Peyer's patch (tissue), 4 donors: ENCODE measurements around the gene NOS3. TPM values are rescaled to one million over a fixed set of nuclear protein-coding genes. Genes with fewer than 3 reads are reported as not detected.

Experiments used
- DNase-seq, 3 donors: peaks; one replicate each; pipeline ENCODE4 v3.0.0-alpha.2; 2017 to 2019
- H3K27ac ChIP-seq, 4 donors: fragments of 200-600 bp; sonication (generic); one replicate each; pipeline ENCODE4 v1.5.1; 2016 to 2019
- H3K27me3 ChIP-seq, 2 donors: fragments of 200-600 bp; sonication (generic); one replicate each; pipeline ENCODE4 v1.5.1; 2019
- H3K36me3 ChIP-seq, 3 donors: fragments of 200-600 bp; sonication (generic); one replicate each; pipeline ENCODE4 v1.5.1; 2016 to 2019
- H3K4me1 ChIP-seq, 4 donors: fragments of 200-600 bp; sonication (generic); one replicate each; pipeline ENCODE4 v1.5.1; 2016 to 2019
- H3K4me3 ChIP-seq, 4 donors: fragments of 200-600 bp; sonication (generic); 1 replicate in 3 of 4; 2 replicates in 1 of 4; pipeline ENCODE4 v1.5.1; 2016 to 2019; ENCODE audit warnings: mild to moderate bottlenecking in 1 of 4
- H3K9me3 ChIP-seq, 4 donors: fragments of 200-600 bp; sonication (generic); one replicate each; pipeline ENCODE4 v1.5.1; 2016 to 2019; ENCODE audit warnings: mild to moderate bottlenecking in 1 of 4
- POLR2A ChIP-seq, 2 donors: fragments of 450-650 bp; IDR thresholded peaks; one replicate each; pipeline ENCODE4 v1.5.1; 2017; ENCODE audit warnings: antibody characterized with exemption in 2 of 2, mild to moderate bottlenecking in 2 of 2, moderate library complexity in 2 of 2
- total RNA-seq, 4 donors: library from RNA; depleted of rRNA; stranded (reverse); fragments of >200 nt; gene quantifications; one replicate each; pipeline ENCODE4 v1.1.0, GENCODE V29; 2016
- TF ChIP-seq, protein P1 (sequence below), 6 experiments: fragments of 450-650 bp in 4 of 6; fragments of 200-600 bp in 2 of 6; sonication (generic) in 1 of 6; IDR thresholded peaks; one replicate each; pipeline ENCODE4 v1.5.1; 2017 to 2019; ENCODE audit warnings: antibody characterized with exemption in 6 of 6, mild to moderate bottlenecking in 3 of 6, moderate library complexity in 1 of 6

The NOS3 gene
- total RNA-seq, 4 donors from 2014 or later: 1.2 to 18.2 (median 5.4) TPM

DNA sequence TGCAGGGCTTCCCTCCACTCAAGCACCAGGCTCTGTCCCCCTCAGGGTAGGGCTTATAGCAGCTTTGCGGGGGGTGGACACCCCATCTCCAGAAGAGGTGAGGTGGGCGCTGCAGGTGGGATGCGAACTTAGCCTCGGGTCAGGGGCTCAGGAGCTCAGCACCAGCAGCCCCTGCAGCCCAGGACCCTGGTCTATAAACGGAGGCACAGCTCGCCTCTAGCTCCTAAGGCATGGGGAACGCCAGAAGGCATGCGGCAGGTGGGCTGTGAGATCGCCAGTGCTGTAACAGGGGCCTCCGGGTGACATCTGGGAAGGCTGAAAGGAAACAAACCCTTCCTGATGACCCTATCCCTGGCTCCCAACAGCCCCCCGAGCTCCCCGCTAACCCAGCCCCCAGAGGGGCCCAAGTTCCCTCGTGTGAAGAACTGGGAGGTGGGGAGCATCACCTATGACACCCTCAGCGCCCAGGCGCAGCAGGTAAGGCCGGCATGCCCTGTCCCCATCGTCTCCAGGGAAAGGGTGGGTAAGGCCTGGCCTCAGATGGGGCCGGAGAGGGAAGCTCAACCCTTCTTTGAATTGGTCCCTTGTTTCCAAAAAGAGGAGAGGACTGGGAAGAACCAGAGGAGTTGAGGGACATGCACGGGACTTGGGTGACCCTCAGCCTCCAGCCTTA, 4.2 kb downstream of the NOS3 start:
- TF ChIP-seq, protein P1, sequence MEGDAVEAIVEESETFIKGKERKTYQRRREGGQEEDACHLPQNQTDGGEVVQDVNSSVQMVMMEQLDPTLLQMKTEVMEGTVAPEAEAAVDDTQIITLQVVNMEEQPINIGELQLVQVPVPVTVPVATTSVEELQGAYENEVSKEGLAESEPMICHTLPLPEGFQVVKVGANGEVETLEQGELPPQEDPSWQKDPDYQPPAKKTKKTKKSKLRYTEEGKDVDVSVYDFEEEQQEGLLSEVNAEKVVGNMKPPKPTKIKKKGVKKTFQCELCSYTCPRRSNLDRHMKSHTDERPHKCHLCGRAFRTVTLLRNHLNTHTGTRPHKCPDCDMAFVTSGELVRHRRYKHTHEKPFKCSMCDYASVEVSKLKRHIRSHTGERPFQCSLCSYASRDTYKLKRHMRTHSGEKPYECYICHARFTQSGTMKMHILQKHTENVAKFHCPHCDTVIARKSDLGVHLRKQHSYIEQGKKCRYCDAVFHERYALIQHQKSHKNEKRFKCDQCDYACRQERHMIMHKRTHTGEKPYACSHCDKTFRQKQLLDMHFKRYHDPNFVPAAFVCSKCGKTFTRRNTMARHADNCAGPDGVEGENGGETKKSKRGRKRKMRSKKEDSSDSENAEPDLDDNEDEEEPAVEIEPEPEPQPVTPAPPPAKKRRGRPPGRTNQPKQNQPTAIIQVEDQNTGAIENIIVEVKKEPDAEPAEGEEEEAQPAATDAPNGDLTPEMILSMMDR (IDR thresholded peaks at IDR 0.05): no peak
- Histone ChIP-seq H3K9me3 (peaks cover 0 to 8% (median 2%) of the 10 kb centered on the region in 4 donors), H3K27me3 (no peaks in the 10 kb centered on the region), H3K4me1 (no peaks in the 10 kb centered on the region), H3K4me3 (peak overlapping the region in 2 of 4 donors; percentile 26 to 29), H3K27ac (no peak overlapping the region), H3K36me3 (no peaks in the 10 kb centered on the region)
- DNase-seq: no peak

DNA sequence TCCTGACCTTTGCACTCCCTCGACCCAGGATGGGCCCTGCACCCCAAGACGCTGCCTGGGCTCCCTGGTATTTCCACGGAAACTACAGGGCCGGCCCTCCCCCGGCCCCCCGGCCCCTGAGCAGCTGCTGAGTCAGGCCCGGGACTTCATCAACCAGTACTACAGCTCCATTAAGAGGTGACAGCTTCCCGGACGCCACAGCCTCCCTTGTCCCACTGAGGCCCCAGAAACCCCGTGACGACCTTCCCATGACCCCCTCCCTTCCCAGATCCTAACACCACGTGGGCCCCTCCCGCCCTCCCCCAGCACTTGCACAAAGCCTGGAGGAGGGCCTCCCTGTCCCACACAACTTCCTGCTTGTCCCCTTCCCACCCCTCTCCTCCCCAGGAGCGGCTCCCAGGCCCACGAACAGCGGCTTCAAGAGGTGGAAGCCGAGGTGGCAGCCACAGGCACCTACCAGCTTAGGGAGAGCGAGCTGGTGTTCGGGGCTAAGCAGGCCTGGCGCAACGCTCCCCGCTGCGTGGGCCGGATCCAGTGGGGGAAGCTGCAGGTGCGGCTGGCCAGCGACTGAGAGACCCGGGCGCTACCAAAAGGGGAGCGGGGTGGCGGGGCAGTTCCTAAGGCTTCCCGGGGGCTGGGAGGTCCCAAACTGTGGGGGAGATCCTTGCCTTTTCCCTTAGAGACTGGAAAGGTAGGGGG, 5.7 kb downstream of the NOS3 start:
- TF ChIP-seq, protein P1 (IDR thresholded peaks at IDR 0.05): no peak
- no peak for TF ChIP-seq POLR2A (IDR thresholded peaks at IDR 0.05)
- no peaks in the 10 kb centered on the region for H3K9me3 ChIP-seq
- H3K4me3 ChIP-seq: no peak overlapping the region
- no peak overlapping the region for H3K27ac ChIP-seq
- H3K36me3 ChIP-seq: no peaks in the 10 kb centered on the region
- no peaks in the 10 kb centered on the region for H3K4me1 ChIP-seq
- H3K27me3 ChIP-seq: no peaks in the 10 kb centered on the region
- no peak for DNase-seq

DNA sequence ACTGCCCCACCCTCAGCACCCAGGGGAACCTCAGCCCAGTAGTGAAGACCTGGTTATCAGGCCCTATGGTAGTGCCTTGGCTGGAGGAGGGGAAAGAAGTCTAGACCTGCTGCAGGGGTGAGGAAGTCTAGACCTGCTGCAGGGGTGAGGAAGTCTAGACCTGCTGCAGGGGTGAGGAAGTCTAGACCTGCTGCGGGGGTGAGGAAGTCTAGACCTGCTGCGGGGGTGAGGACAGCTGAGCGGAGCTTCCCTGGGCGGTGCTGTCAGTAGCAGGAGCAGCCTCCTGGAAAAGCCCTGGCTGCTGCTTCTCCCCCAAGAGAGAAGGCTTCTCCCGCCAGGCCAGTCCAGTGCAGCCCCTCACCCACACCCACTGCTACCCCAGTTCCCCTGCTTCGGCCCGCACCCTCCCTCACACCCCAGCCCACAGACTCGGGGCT, 6.3 kb downstream of the NOS3 start:
- Histone ChIP-seq H3K9me3 (no peaks in the 10 kb centered on the region), H3K36me3 (no peaks in the 10 kb centered on the region), H3K4me3 (no peak overlapping the region), H3K27me3 (no peaks in the 10 kb centered on the region), H3K27ac (no peak overlapping the region), H3K4me1 (no peaks in the 10 kb centered on the region)
- no peak for DNase-seq
- TF ChIP-seq, protein P1 (IDR thresholded peaks at IDR 0.05): no peak
- TF ChIP-seq POLR2A (IDR thresholded peaks at IDR 0.05): no peak

DNA sequence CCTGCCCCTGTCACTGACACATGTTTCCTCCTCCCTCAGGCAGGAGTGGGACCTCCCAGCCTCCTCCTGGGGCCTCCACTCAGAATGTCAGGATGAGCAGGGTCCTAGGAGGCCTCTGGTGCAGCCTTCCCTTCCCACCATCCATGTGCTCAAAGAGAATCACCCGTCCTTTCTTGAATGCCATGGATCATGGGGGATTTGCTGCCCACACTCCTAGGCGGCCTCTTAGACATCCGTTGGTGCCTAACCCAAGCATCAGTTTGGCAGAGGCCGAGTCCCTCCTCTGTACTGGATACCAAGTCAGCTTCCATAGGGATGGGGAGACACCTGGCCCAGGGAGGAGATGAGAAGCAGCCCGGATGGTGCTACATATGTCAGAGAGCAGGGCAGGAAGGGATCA, 7.0 kb downstream of the NOS3 start:
- no peak for DNase-seq
- no peaks in the 10 kb centered on the region for H3K4me1 ChIP-seq
- H3K27me3 ChIP-seq: no peaks in the 10 kb centered on the region
- no peaks in the 10 kb centered on the region for H3K36me3 ChIP-seq
- no peaks in the 10 kb centered on the region for H3K9me3 ChIP-seq
- TF ChIP-seq, protein P1 (IDR thresholded peaks at IDR 0.05): no peak
- no peak for TF ChIP-seq POLR2A (IDR thresholded peaks at IDR 0.05)
- no peak overlapping the region for H3K4me3 ChIP-seq
- H3K27ac ChIP-seq: no peak overlapping the region

DNA sequence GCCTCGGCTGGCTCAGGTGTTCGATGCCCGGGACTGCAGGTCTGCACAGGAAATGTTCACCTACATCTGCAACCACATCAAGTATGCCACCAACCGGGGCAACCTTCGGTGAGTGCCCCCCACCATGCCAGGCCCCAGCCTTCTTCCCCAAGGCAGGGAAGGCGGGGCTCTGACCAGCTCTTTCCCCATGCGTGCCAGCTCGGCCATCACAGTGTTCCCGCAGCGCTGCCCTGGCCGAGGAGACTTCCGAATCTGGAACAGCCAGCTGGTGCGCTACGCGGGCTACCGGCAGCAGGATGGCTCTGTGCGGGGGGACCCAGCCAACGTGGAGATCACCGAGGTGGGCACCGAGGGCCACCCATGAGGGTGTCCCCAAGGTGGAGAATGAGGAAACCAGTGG, 7.5 kb downstream of the NOS3 start:
- Histone ChIP-seq H3K4me3 (no peak overlapping the region), H3K27ac (no peak overlapping the region), H3K4me1 (no peaks in the 10 kb centered on the region), H3K27me3 (no peaks in the 10 kb centered on the region), H3K36me3 (no peaks in the 10 kb centered on the region), H3K9me3 (no peaks in the 10 kb centered on the region)
- TF ChIP-seq, protein P1 (IDR thresholded peaks at IDR 0.05): no peak
- no peak for TF ChIP-seq POLR2A (IDR thresholded peaks at IDR 0.05)
- DNase-seq: no peak
